Keratinocyte (primary cell): ENCODE results near the gene ATMIN. TPM values are rescaled to one million over a fixed set of nuclear protein-coding genes. Genes with fewer than 3 reads are reported as not detected.

Experiments
- DNase-seq: peaks from one replicate; pipeline ENCODE4 v3.0.0-alpha.2; 2011; ENCODE audit warnings: low read depth, missing footprints, low spot score
- FAIRE-seq: peaks from 2 replicates; lab custom pipeline; 2011; peaks lifted over from hg19 to GRCh38; lab: Jason Lieb, UNC
- H2AFZ ChIP-seq: 2 replicates; pipeline ENCODE4 v1.6.0; 2012; ENCODE audit warnings: low read length, control low read depth, inconsistent platforms; ENCODE audit not compliant: control insufficient read depth
- H3K27ac ChIP-seq: 2 replicates; pipeline ENCODE4 v1.5.1; 2011; ENCODE audit warnings: low read length; ENCODE audit not compliant: control insufficient read depth, insufficient read depth
- H3K27me3 ChIP-seq: 3 replicates; pipeline ENCODE4 v1.6.0; 2011; ENCODE audit warnings: low read length; ENCODE audit not compliant: control insufficient read depth, insufficient read depth; ENCODE audit errors: extremely low read depth
- H3K36me3 ChIP-seq, 2 experiments: 2 replicates in 1 of 2; 3 replicates in 1 of 2; pipeline ENCODE4 v1.5.1; 2011; ENCODE audit warnings: low read length in 2 of 2, mild to moderate bottlenecking in 1 of 2; ENCODE audit not compliant: control insufficient read depth in 2 of 2, insufficient read depth in 2 of 2; ENCODE audit errors: extremely low read depth in 1 of 2
- H3K4me1 ChIP-seq: 3 replicates; pipeline ENCODE4 v1.5.1; 2011; ENCODE audit warnings: low read length; ENCODE audit not compliant: control insufficient read depth, insufficient read depth; ENCODE audit errors: extremely low read depth
- H3K4me2 ChIP-seq: 3 replicates; pipeline ENCODE4 v1.6.0; 2011; ENCODE audit warnings: low read depth, low read length; ENCODE audit not compliant: control insufficient read depth, insufficient read depth; ENCODE audit errors: extremely low read depth
- H3K4me3 ChIP-seq, 3 experiments: fragments of 200-600 bp in 1 of 3; sonication (generic) in 1 of 3; 2 replicates in 2 of 3; 3 replicates in 1 of 3; pipeline ENCODE4 v1.5.1; 2011 to 2016; ENCODE audit warnings: low read length in 3 of 3, mild to moderate bottlenecking in 3 of 3, control low read depth in 2 of 3, inconsistent platforms in 1 of 3, low read depth in 1 of 3, mixed read lengths in 1 of 3, mixed run types in 1 of 3, moderate library complexity in 1 of 3; ENCODE audit not compliant: control insufficient read depth in 2 of 3, insufficient read depth in 2 of 3; ENCODE audit errors: extremely low read depth in 1 of 3
- H3K79me2 ChIP-seq: 2 replicates; pipeline ENCODE4 v1.6.0; 2012; ENCODE audit warnings: low read length; ENCODE audit not compliant: control insufficient read depth, insufficient read depth
- H3K9ac ChIP-seq: 3 replicates; pipeline ENCODE4 v1.6.0; 2011; ENCODE audit warnings: low read length; ENCODE audit not compliant: control insufficient read depth, insufficient read depth; ENCODE audit errors: extremely low read depth
- H3K9me1 ChIP-seq: 3 replicates; pipeline ENCODE4 v1.6.0; 2011; ENCODE audit warnings: low read length; ENCODE audit not compliant: control insufficient read depth, insufficient read depth; ENCODE audit errors: extremely low read depth
- H3K9me3 ChIP-seq: 2 replicates; pipeline ENCODE4 v1.5.1; 2012; ENCODE audit warnings: low read depth, low read length; ENCODE audit not compliant: control insufficient read depth
- H4K20me1 ChIP-seq: 3 replicates; pipeline ENCODE4 v1.6.0; 2011; ENCODE audit warnings: low read length; ENCODE audit not compliant: control insufficient read depth, insufficient read depth; ENCODE audit errors: extremely low read depth
- EZH2 ChIP-seq: IDR thresholded peaks from one replicate; pipeline ENCODE4 v1.6.1; 2012; ENCODE audit warnings: inconsistent platforms, mild to moderate bottlenecking, low read length, moderate library complexity
- dilution Hi-C: fragments of 300-500 bp; cut with MboI; formaldehyde crosslinking; loops from one replicate; pipeline ENCODE4 v1.7.0; 2020; ENCODE audit warnings: low sequenced_read_pairs; ENCODE audit not compliant: extremely low pct_ligation_motif_present
- polyA plus RNA-seq, 5 experiments: library from polyadenylated mRNA; depleted of rRNA in 3 of 5; stranded (reverse) in 3 of 5; stranded (forward) in 1 of 5; unstranded in 1 of 5; fragments of >200 nt; gene quantifications; 1 replicate in 1 of 5; 2 replicates in 3 of 5; 3 replicates in 1 of 5; pipeline versions ENCODE4 v1.2.1 to v1.2.3, GENCODE V29; 2011 to 2012; ENCODE audit warnings: missing spikeins in 2 of 5, low read depth in 1 of 5, low replicate concordance in 1 of 5
- TF ChIP-seq, protein P1 (sequence below), 3 experiments: IDR thresholded peaks in 1 of 3; conservative IDR thresholded peaks in 1 of 3; optimal IDR thresholded peaks in 1 of 3; 2 replicates in 2 of 3; 3 replicates in 1 of 3; pipeline versions ENCODE3 to v1.5.1; 2011; ENCODE audit warnings: low read length in 3 of 3, mild to moderate bottlenecking in 3 of 3, moderate library complexity in 2 of 3, control low read depth in 1 of 3, inconsistent platforms in 1 of 3; ENCODE audit not compliant: insufficient read depth in 2 of 3; ENCODE audit errors: extremely low read depth in 1 of 3

The ATMIN gene
- polyA plus RNA-seq, 1 donor (not counting 4 experiments of a cell fraction or from before 2014, with no cell fraction given) = 31.2 TPM

DNA sequence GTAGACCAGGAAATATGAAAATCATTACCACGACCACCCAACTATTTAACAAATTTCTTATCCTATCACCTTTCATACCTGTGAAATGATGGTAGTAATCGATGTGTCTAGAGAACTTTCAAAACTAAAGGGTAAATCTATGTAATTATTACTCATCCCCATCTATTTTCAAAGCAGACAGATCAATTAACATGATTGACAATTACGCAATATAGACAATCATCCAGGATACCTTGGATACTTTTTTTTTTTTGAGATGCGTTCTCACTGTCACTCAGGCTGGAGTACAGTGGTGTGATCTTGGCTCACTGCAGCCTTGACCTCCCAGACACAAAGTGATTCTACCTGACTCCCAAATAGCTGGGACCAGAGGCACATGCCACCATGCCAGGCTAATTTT is 45.4 kb downstream of the ATMIN start:
- TF ChIP-seq, protein P1, sequence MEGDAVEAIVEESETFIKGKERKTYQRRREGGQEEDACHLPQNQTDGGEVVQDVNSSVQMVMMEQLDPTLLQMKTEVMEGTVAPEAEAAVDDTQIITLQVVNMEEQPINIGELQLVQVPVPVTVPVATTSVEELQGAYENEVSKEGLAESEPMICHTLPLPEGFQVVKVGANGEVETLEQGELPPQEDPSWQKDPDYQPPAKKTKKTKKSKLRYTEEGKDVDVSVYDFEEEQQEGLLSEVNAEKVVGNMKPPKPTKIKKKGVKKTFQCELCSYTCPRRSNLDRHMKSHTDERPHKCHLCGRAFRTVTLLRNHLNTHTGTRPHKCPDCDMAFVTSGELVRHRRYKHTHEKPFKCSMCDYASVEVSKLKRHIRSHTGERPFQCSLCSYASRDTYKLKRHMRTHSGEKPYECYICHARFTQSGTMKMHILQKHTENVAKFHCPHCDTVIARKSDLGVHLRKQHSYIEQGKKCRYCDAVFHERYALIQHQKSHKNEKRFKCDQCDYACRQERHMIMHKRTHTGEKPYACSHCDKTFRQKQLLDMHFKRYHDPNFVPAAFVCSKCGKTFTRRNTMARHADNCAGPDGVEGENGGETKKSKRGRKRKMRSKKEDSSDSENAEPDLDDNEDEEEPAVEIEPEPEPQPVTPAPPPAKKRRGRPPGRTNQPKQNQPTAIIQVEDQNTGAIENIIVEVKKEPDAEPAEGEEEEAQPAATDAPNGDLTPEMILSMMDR (optimal IDR thresholded peaks at IDR 0.05 in 1 of 3, IDR thresholded peaks at IDR 0.05 in 1 of 3, conservative IDR thresholded peaks at IDR 0.05 in 1 of 3; ENCODE audit: extremely low read depth in 1 of 3, insufficient read depth in 2 of 3, low read length in 3 of 3) = no peak
- no peak for TF ChIP-seq EZH2
- H4K20me1 ChIP-seq = no peaks in the 10 kb centered on the region
- DNase-seq = no peak
- H2AFZ ChIP-seq = no peak overlapping the region
- dilution Hi-C loops = no loop called here
- FAIRE-seq = no peak
- H3K9me1 ChIP-seq = no peaks in the 10 kb centered on the region
- H3K4me1 ChIP-seq = peaks cover 9% of the 10 kb centered on the region
- no peak overlapping the region for H3K27ac ChIP-seq
- H3K79me2 ChIP-seq = no peaks in the 10 kb centered on the region
- H3K9ac ChIP-seq = no peak overlapping the region
- H3K36me3 ChIP-seq = peaks cover 0 to 2% of the 10 kb centered on the region in 2 experiments
- no peak overlapping the region for H3K4me2 ChIP-seq
- no peaks in the 10 kb centered on the region for H3K9me3 ChIP-seq
- no peak overlapping the region for H3K4me3 ChIP-seq
- H3K27me3 ChIP-seq = no peaks in the 10 kb centered on the region

DNA sequence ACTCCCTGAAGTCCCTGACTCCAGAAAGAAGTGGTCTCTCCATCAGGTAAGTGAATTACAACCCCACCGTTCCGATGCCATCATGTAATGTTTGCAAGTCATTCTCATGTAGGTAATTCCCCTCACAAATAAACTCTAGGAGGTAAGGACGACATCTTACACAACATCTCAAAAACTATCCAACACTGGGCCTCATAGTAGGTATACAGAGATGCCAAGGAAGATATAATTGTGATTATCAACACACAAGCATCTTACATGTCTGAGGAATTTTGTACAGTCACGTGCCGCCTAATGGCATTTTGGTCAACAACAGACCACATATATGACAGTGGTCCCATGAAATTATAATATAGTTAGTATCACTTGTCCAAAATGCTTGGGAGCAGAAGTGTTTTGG is 53.2 kb downstream of the ATMIN start:
- Histone ChIP-seq H4K20me1 (no peaks in the 10 kb centered on the region), H2AFZ (no peak overlapping the region), H3K4me3 (no peak overlapping the region), H3K79me2 (peaks cover 51% of the 10 kb centered on the region), H3K9ac (no peak overlapping the region), H3K4me1 (no peaks in the 10 kb centered on the region), H3K27me3 (no peaks in the 10 kb centered on the region), H3K36me3 (peaks cover 3 to 14% of the 10 kb centered on the region in 2 experiments), H3K9me3 (no peaks in the 10 kb centered on the region), H3K4me2 (no peak overlapping the region), H3K9me1 (no peaks in the 10 kb centered on the region), H3K27ac (no peak overlapping the region)
- DNase-seq (no peak), FAIRE-seq (no peak)
- TF ChIP-seq, protein P1 (optimal IDR thresholded peaks at IDR 0.05 in 1 of 3, IDR thresholded peaks at IDR 0.05 in 1 of 3, conservative IDR thresholded peaks at IDR 0.05 in 1 of 3; ENCODE audit: extremely low read depth in 1 of 3, insufficient read depth in 2 of 3, low read length in 3 of 3) = no peak
- TF ChIP-seq EZH2 = no peak
- dilution Hi-C loops = no loop called here
